ENCODE data around the gene DLG2.

- no peak for TF ChIP-seq CTCF (IDR thresholded peaks at IDR 0.05; ENCODE audit: extremely low read depth in 1 of 2, insufficient read depth in 1 of 2, low read depth in 1 of 2, low read length in 2 of 2)
- no peak for TF ChIP-seq JUN (IDR thresholded peaks at IDR 0.05; ENCODE audit: borderline replicate concordance, insufficient read depth, insufficient read length, low read depth)
- TF ChIP-seq, protein P1, sequence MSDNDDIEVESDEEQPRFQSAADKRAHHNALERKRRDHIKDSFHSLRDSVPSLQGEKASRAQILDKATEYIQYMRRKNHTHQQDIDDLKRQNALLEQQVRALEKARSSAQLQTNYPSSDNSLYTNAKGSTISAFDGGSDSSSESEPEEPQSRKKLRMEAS (IDR thresholded peaks at IDR 0.05; ENCODE audit: insufficient read depth, insufficient read length): no peak
- no peak for TF ChIP-seq POLR2A (IDR thresholded peaks at IDR 0.05; ENCODE audit: low read depth, low read length)
- no peak for TF ChIP-seq EZH2 (IDR thresholded peaks at IDR 0.05; ENCODE audit: borderline replicate concordance, low read depth, low read length, severe bottlenecking)
These were observed 912.8 kb downstream of the DLG2 start for GRCh38 chr11:84714316-84714780.
